Spleen (tissue), 11 donors: ENCODE results near the gene MAP3K6. TPM values are rescaled to one million over a fixed set of nuclear protein-coding genes. Genes with fewer than 3 reads are reported as not detected.

Experiments
- DNase-seq: peaks from one replicate; pipeline ENCODE4 v3.0.0-alpha.2; 2020
- H3K27ac ChIP-seq, 8 donors: fragments of 200-600 bp; sonication (generic) in 7 of 8; 1 replicate in 4 of 8; 2 replicates in 4 of 8; pipeline versions ENCODE4 v1.5.0 to v1.8.0; 2016 to 2021; ENCODE audit warnings: inconsistent platforms in 4 of 8, mild to moderate bottlenecking in 4 of 8, moderate library complexity in 1 of 8
- H3K27me3 ChIP-seq, 7 donors: fragments of 200-600 bp; sonication (generic) in 6 of 7; replicated peaks in 1 of 7; 1 replicate in 4 of 7; 2 replicates in 3 of 7; pipeline versions ENCODE4 v1.5.0 to v1.8.0; 2016 to 2021; ENCODE audit warnings: inconsistent platforms in 3 of 7, mild to moderate bottlenecking in 1 of 7
- H3K36me3 ChIP-seq, 6 donors: fragments of 200-600 bp; sonication (generic) in 5 of 6; 1 replicate in 4 of 6; 2 replicates in 2 of 6; pipeline versions ENCODE4 v1.5.0 to v1.8.0; 2016 to 2021; ENCODE audit warnings: inconsistent platforms in 2 of 6
- H3K4me1 ChIP-seq, 6 donors: fragments of 200-600 bp; sonication (generic) in 5 of 6; 1 replicate in 3 of 6; 2 replicates in 3 of 6; pipeline versions ENCODE4 v1.5.0 to v1.8.0; 2016 to 2021; ENCODE audit warnings: inconsistent platforms in 3 of 6
- H3K4me3 ChIP-seq, 8 donors: fragments of 200-600 bp; sonication (generic) in 7 of 8; 1 replicate in 4 of 8; 2 replicates in 4 of 8; pipeline versions ENCODE4 v1.5.0 to v1.8.0; 2016 to 2021; ENCODE audit warnings: inconsistent platforms in 4 of 8, mild to moderate bottlenecking in 4 of 8, moderate library complexity in 2 of 8
- H3K9me3 ChIP-seq, 8 donors: fragments of 200-600 bp; sonication (generic) in 7 of 8; 1 replicate in 4 of 8; 2 replicates in 4 of 8; pipeline versions ENCODE4 v1.5.0 to v1.8.0; 2016 to 2021; ENCODE audit warnings: inconsistent platforms in 4 of 8
- CTCF ChIP-seq, 11 experiments: fragments of 200-600 bp in 7 of 11; fragments of 450-650 bp in 4 of 11; sonication (generic) in 4 of 11; IDR thresholded peaks in 8 of 11; conservative IDR thresholded peaks in 3 of 11; 1 replicate in 7 of 11; 2 replicates in 4 of 11; pipeline versions ENCODE4 v1.4.0 to v1.8.0; 2016 to 2021; ENCODE audit warnings: antibody characterized with exemption in 11 of 11, inconsistent platforms in 4 of 11, mild to moderate bottlenecking in 1 of 11
- POLR2A ChIP-seq, 3 donors: fragments of 450-650 bp; IDR thresholded peaks; one replicate each; pipeline ENCODE4 v1.5.1; 2017; ENCODE audit warnings: antibody characterized with exemption in 3 of 3, mild to moderate bottlenecking in 1 of 3
- POLR2AphosphoS5 ChIP-seq, 3 donors: sonication (generic); formaldehyde crosslinking; IDR thresholded peaks; one replicate each; pipeline ENCODE4 v1.5.1; 2017; ENCODE audit warnings: antibody characterized with exemption in 3 of 3
- WGBS, 5 donors: extraction: QIAGEN DNeasy Blood & Tissue Kit in 3 of 5; methylation state at CpG; one replicate each; pipeline versions ENCODE4 v1.1.5 to v1.1.7; 2013 to 2018; 5-methylcytosine and 5-hydroxymethylcytosine counted together
- intact Hi-C: fragments of 100-400 bp; cut with DNase I; formaldehyde crosslinking; loops from one replicate; pipeline ENCODE4 v1.15.0; 2023; ENCODE audit warnings: low total_unique reads
- polyA plus RNA-seq, 3 donors: library from polyadenylated mRNA; stranded (reverse); fragments of 200-250 nt; gene quantifications; one replicate each; pipeline ENCODE4 v1.2.1, GENCODE V29; 2013
- total RNA-seq, 7 donors: library from RNA; depleted of rRNA in 3 of 7; stranded (reverse); fragments of >200 nt in 3 of 7; fragmentation: NEBNext Ultra II Directional in 4 of 7; extraction: Animal tissue kit (Norgen Biotek cat#: 25700) in 4 of 7; gene quantifications; one replicate each; pipeline versions ENCODE4 v1.1.0 to v1.2.1, GENCODE V29; 2016 to 2021
- donor health status: healthy with polysubstance abuse.
- donor health status: DM: no; HTN: no; CAD: no; lungs with moderate emphysema.
- donor health status: DM: no; HTN: no; CAD: no.
- donor health status: Bipolar disorder and iron deficiency.
- donor health status: healthy.
- donor health status: DM: no; HTN: no; CAD: no.
- donor health status: DM: yes; HTN: yes; CAD: no.

The MAP3K6 gene
- total and polyA plus RNA-seq, 10 donors: 20.3 to 55.0 (median 31.0) TPM

- 50 to 64% (median 56%) methylated on average over 3 to 8 of the region's 8 CpGs for WGBS, 5 donors
- no peaks in the 10 kb centered on the region for H3K27me3 ChIP-seq
- H3K36me3 ChIP-seq: peaks cover 0 to 25% (median 7%) of the 10 kb centered on the region in 6 donors
- intact Hi-C loops: no loop called here
- peaks cover 19 to 68% (median 55%) of the 10 kb centered on the region in 6 donors for H3K4me1 ChIP-seq
- H3K4me3 ChIP-seq: peak overlapping the region in 7 of 8 donors; percentile 59 to 89 (median 68)
- peak overlapping the region; percentile 61 to 95 (median 90) for H3K27ac ChIP-seq
- TF ChIP-seq CTCF (IDR thresholded peaks at IDR 0.05 in 8 of 11, conservative IDR thresholded peaks at IDR 0.05 in 3 of 11): no peak
- TF ChIP-seq POLR2AphosphoS5 (IDR thresholded peaks at IDR 0.05): no peak
- TF ChIP-seq POLR2A (IDR thresholded peaks at IDR 0.05): no peak
- no peaks in the 10 kb centered on the region for H3K9me3 ChIP-seq
- no peak for DNase-seq
Measured at GRCh38 chr1:27367160-27367650, 444 bp upstream of the MAP3K6 start.

- H3K27me3 ChIP-seq: no peaks in the 10 kb centered on the region
- peaks cover 0 to 36% (median 7%) of the 10 kb centered on the region in 6 donors for H3K36me3 ChIP-seq
- 0 to 1% (median 0%) methylated on average over 6 to 30 of the region's 30 CpGs for whole genome bisulfite sequencing, 5 donors
- intact Hi-C loops: no loop called here
- peak overlapping the region; percentile 33 to 89 (median 67) for H3K4me3 ChIP-seq
- TF ChIP-seq CTCF (IDR thresholded peaks at IDR 0.05 in 8 of 11, conservative IDR thresholded peaks at IDR 0.05 in 3 of 11) (no peak), POLR2AphosphoS5 (IDR thresholded peaks at IDR 0.05) (peak; percentile 43 to 79 (median 73)), POLR2A (IDR thresholded peaks at IDR 0.05) (no peak)
- peak; percentile 94 for DNase-seq
- H3K4me1 ChIP-seq: peaks cover 19 to 71% (median 55%) of the 10 kb centered on the region in 6 donors
- peak overlapping the region; percentile 68 to 95 (median 90) for H3K27ac ChIP-seq
- no peaks in the 10 kb centered on the region for H3K9me3 ChIP-seq
Measured at GRCh38 chr1:27366113-27366410, 699 bp downstream of the MAP3K6 start.

- TF ChIP-seq CTCF (IDR thresholded peaks at IDR 0.05 in 8 of 11, conservative IDR thresholded peaks at IDR 0.05 in 3 of 11): no peak
- peak in 2 of 3 donors; percentile 28 to 69 for TF ChIP-seq POLR2AphosphoS5 (IDR thresholded peaks at IDR 0.05)
- peak in 1 of 3 donors; percentile 24 for TF ChIP-seq POLR2A (IDR thresholded peaks at IDR 0.05)
- peak; percentile 95 for DNase-seq
- Histone ChIP-seq H3K9me3 (no peaks in the 10 kb centered on the region), H3K4me3 (peak overlapping the region; percentile 33 to 89 (median 67)), H3K36me3 (peaks cover 0 to 42% (median 7%) of the 10 kb centered on the region in 6 donors), H3K27ac (peak overlapping the region; percentile 68 to 95 (median 90)), H3K4me1 (peaks cover 19 to 74% (median 58%) of the 10 kb centered on the region in 6 donors), H3K27me3 (peaks cover 0 to 4% (median 0%) of the 10 kb centered on the region in 7 donors)
- WGBS, 5 donors: 3 to 5% (median 4%) methylated on average over 37 to 40 of the region's 40 CpGs
- intact Hi-C loops: no loop called here
Measured at GRCh38 chr1:27365372-27366112, 1.2 kb downstream of the MAP3K6 start.
